HG03575 (cell line): Measurements from ENCODE around the gene ZNF408.

Experiments
- ATAC-seq: cut with Tn5 transposase; IDR thresholded peaks from one replicate; pipeline ENCODE4 v1.9.1; 2021; ENCODE audit not compliant: unreplicated experiment, insufficient number of reproducible peaks, low FRiP score; ENCODE audit errors: extremely low read depth

Gene ZNF408

GRCh38 chr11:46674463-46675287, 26.2 kb upstream of the ZNF408 start:
- ATAC-seq = no peak

- no peak for ATAC-seq
Observed at GRCh38 chr11:46675288-46675851, 25.5 kb upstream of the ZNF408 start.

- no peak for ATAC-seq
Observed at GRCh38 chr11:46675949-46676348, 24.9 kb upstream of the ZNF408 start.

- no peak for ATAC-seq
Observed at GRCh38 chr11:46676436-46677158, 24.2 kb upstream of the ZNF408 start.

- ATAC-seq = no peak
Observed at GRCh38 chr11:46677169-46677568, 23.7 kb upstream of the ZNF408 start.

- ATAC-seq = no peak
Observed at GRCh38 chr11:46677991-46678740, 22.7 kb upstream of the ZNF408 start.

GRCh38 chr11:46678741-46679130, 22.1 kb upstream of the ZNF408 start:
- ATAC-seq = no peak

GRCh38 chr11:46679241-46680163, 21.3 kb upstream of the ZNF408 start:
- ATAC-seq = no peak

GRCh38 chr11:46680164-46680760, 20.6 kb upstream of the ZNF408 start:
- no peak for ATAC-seq

- ATAC-seq = no peak
Observed at GRCh38 chr11:46680815-46681214, 20.0 kb upstream of the ZNF408 start.

GRCh38 chr11:46681814-46682213, 19.0 kb upstream of the ZNF408 start:
- no peak for ATAC-seq

- ATAC-seq = no peak
Observed at GRCh38 chr11:46682773-46683752, 17.8 kb upstream of the ZNF408 start.

GRCh38 chr11:46684367-46684766, 16.5 kb upstream of the ZNF408 start:
- ATAC-seq = no peak

- ATAC-seq = no peak
Observed at GRCh38 chr11:46686886-46687795, 13.7 kb upstream of the ZNF408 start.

GRCh38 chr11:46690702-46691101, 10.1 kb upstream of the ZNF408 start:
- no peak for ATAC-seq

- no peak for ATAC-seq
Observed at GRCh38 chr11:46692450-46692849, 8.4 kb upstream of the ZNF408 start.
